ENCODE data around the gene MTRF1. TPM values are rescaled to one million over a fixed set of nuclear protein-coding genes. Genes with fewer than 3 reads are reported as not detected.
A peak's percentile ranks its signal among the peaks of the same experiment; 100 is the strongest.

The MTRF1 gene
- total RNA-seq, 1 experiment from 2014 or later, result 22.5 TPM

GRCh38 chr13:41222259-41222852 is 41.0 kb downstream of the MTRF1 start:
- H3K9me3 ChIP-seq (replicated peaks), result no peaks in the 10 kb centered on the region
- peak overlapping the region; percentile 92 for H3K27ac ChIP-seq
- H3K27me3 ChIP-seq, result no peaks in the 10 kb centered on the region
- no peak overlapping the region for H3K4me3 ChIP-seq
- peak; percentile 50 to 79 for DNase-seq
- H3K4me1 ChIP-seq, result peaks cover 26% of the 10 kb centered on the region
- H3K36me3 ChIP-seq, result 0 out of 2 replicates have a peak, but pooled peaks cover 3% of the 10 kb centered on the region

GRCh38 chr13:41220401-41220800 is 43.0 kb downstream of the MTRF1 start:
- H3K36me3 ChIP-seq, result 0 out of 2 replicates have a peak, but pooled peaks cover 3% of the 10 kb centered on the region
- DNase-seq, result no peak
- H3K9me3 ChIP-seq (replicated peaks), result no peaks in the 10 kb centered on the region
- no peaks in the 10 kb centered on the region for H3K27me3 ChIP-seq
- peak overlapping the region; percentile 92 for H3K27ac ChIP-seq
- H3K4me1 ChIP-seq, result peaks cover 33% of the 10 kb centered on the region
- peak overlapping the region; percentile 35 for H3K4me3 ChIP-seq

- Histone ChIP-seq H3K27me3 (no peaks in the 10 kb centered on the region), H3K36me3 (0 out of 2 replicates have a peak, but pooled peaks cover 3% of the 10 kb centered on the region), H3K4me3 (no peak overlapping the region), H3K4me1 (peaks cover 24% of the 10 kb centered on the region), H3K27ac (no peak overlapping the region; the same call in 1 of the 2 replicates), H3K9me3 (replicated peaks) (peaks cover 4% of the 10 kb centered on the region; the same call in 1 of the 2 replicates)
- DNase-seq, result peak in 1 of 2 experiments; percentile 18
Measured at GRCh38 chr13:41216160-41216559, 47.2 kb downstream of the MTRF1 start.

- Histone ChIP-seq H3K9me3 (replicated peaks) (peaks cover 7% of the 10 kb centered on the region; the same call in 1 of the 2 replicates), H3K27ac (no peak overlapping the region), H3K27me3 (no peaks in the 10 kb centered on the region), H3K4me3 (no peak overlapping the region), H3K36me3 (0 out of 2 replicates have a peak, but pooled peaks cover 3% of the 10 kb centered on the region), H3K4me1 (peaks cover 8% of the 10 kb centered on the region)
- no peak for DNase-seq
Measured at GRCh38 chr13:41213919-41214318, 49.5 kb downstream of the MTRF1 start.

- H3K4me1 ChIP-seq, result peaks cover 8% of the 10 kb centered on the region
- no peak for DNase-seq
Measured at GRCh38 chr13:41213316-41213715, 50.1 kb downstream of the MTRF1 start.

GRCh38 chr13:41212881-41213280 is 50.5 kb downstream of the MTRF1 start:
- Histone ChIP-seq H3K27ac (no peak overlapping the region), H3K27me3 (no peaks in the 10 kb centered on the region), H3K9me3 (replicated peaks) (peaks cover 7% of the 10 kb centered on the region; the same call in 1 of the 2 replicates), H3K36me3 (0 out of 2 replicates have a peak, but pooled peaks cover 3% of the 10 kb centered on the region), H3K4me1 (peaks cover 8% of the 10 kb centered on the region), H3K4me3 (no peak overlapping the region)
- no peak for DNase-seq

More at GRCh38 chr13:41213316-41213715, 50.1 kb downstream of the MTRF1 start:
- Histone ChIP-seq H3K36me3 (0 out of 2 replicates have a peak, but pooled peaks cover 3% of the 10 kb centered on the region), H3K9me3 (replicated peaks) (peaks cover 7% of the 10 kb centered on the region; the same call in 1 of the 2 replicates), H3K27ac (no peak overlapping the region), H3K4me3 (no peak overlapping the region), H3K27me3 (no peaks in the 10 kb centered on the region)

GRCh38 chr13:41211062-41211461 is 52.3 kb downstream of the MTRF1 start:
- Histone ChIP-seq H3K27ac (no peak overlapping the region), H3K4me1 (peaks cover 3% of the 10 kb centered on the region), H3K36me3 (no peaks in the 10 kb centered on the region), H3K27me3 (no peaks in the 10 kb centered on the region), H3K4me3 (no peak overlapping the region), H3K9me3 (replicated peaks) (peaks cover 12% of the 10 kb centered on the region; the same call in 1 of the 2 replicates)
- DNase-seq, result no peak

- Histone ChIP-seq H3K9me3 (replicated peaks) (peaks cover 11% of the 10 kb centered on the region; the same call in 1 of the 2 replicates), H3K27me3 (no peaks in the 10 kb centered on the region), H3K4me3 (no peak overlapping the region), H3K4me1 (no peaks in the 10 kb centered on the region), H3K36me3 (no peaks in the 10 kb centered on the region), H3K27ac (no peak overlapping the region)
- DNase-seq, result no peak
Measured at GRCh38 chr13:41206467-41206866, 56.9 kb downstream of the MTRF1 start.

GRCh38 chr13:41203810-41204209 is 59.6 kb downstream of the MTRF1 start:
- no peak overlapping the region for H3K4me3 ChIP-seq
- no peaks in the 10 kb centered on the region for H3K36me3 ChIP-seq
- DNase-seq, result no peak
- H3K9me3 ChIP-seq (replicated peaks), result 0 out of 2 replicates have a peak, but pooled peaks cover 7% of the 10 kb centered on the region
- no peaks in the 10 kb centered on the region for H3K27me3 ChIP-seq
- no peaks in the 10 kb centered on the region for H3K4me1 ChIP-seq
- H3K27ac ChIP-seq, result no peak overlapping the region

GRCh38 chr13:41200126-41200525 is 63.2 kb downstream of the MTRF1 start:
- H3K9me3 ChIP-seq (replicated peaks), result 0 out of 2 replicates have a peak, but pooled peaks cover 2% of the 10 kb centered on the region

GRCh38 chr13:41199526-41199925 is 63.9 kb downstream of the MTRF1 start:
- H3K4me3 ChIP-seq, result no peak overlapping the region
- no peak overlapping the region for H3K27ac ChIP-seq
- H3K27me3 ChIP-seq, result no peaks in the 10 kb centered on the region
- H3K36me3 ChIP-seq, result no peaks in the 10 kb centered on the region
- no peaks in the 10 kb centered on the region for H3K4me1 ChIP-seq
- 0 out of 2 replicates have a peak, but pooled peaks cover 2% of the 10 kb centered on the region for H3K9me3 ChIP-seq (replicated peaks)
- DNase-seq, result no peak

More at GRCh38 chr13:41200126-41200525, 63.2 kb downstream of the MTRF1 start:
- no peak overlapping the region for H3K4me3 ChIP-seq
- H3K36me3 ChIP-seq, result no peaks in the 10 kb centered on the region
- H3K27ac ChIP-seq, result no peak overlapping the region
- H3K4me1 ChIP-seq, result no peaks in the 10 kb centered on the region
- no peaks in the 10 kb centered on the region for H3K27me3 ChIP-seq
- DNase-seq, result no peak

GRCh38 chr13:41199079-41199478 is 64.3 kb downstream of the MTRF1 start:
- H3K27me3 ChIP-seq, result no peaks in the 10 kb centered on the region
- no peak overlapping the region for H3K4me3 ChIP-seq
- DNase-seq, result no peak
- no peak overlapping the region for H3K27ac ChIP-seq
- H3K9me3 ChIP-seq (replicated peaks), result no peaks in the 10 kb centered on the region
- H3K4me1 ChIP-seq, result no peaks in the 10 kb centered on the region
- no peaks in the 10 kb centered on the region for H3K36me3 ChIP-seq

GRCh38 chr13:41196620-41197019 is 66.8 kb downstream of the MTRF1 start:
- 0 out of 2 replicates have a peak, but pooled peaks cover 2% of the 10 kb centered on the region for H3K36me3 ChIP-seq
- no peak for DNase-seq
- H3K4me3 ChIP-seq, result no peak overlapping the region
- no peaks in the 10 kb centered on the region for H3K27me3 ChIP-seq
- 0 out of 2 replicates have a peak, but pooled peaks cover 4% of the 10 kb centered on the region for H3K9me3 ChIP-seq (replicated peaks)
- no peaks in the 10 kb centered on the region for H3K4me1 ChIP-seq
- H3K27ac ChIP-seq, result no peak overlapping the region

- Histone ChIP-seq H3K27ac (no peak overlapping the region), H3K4me3 (no peak overlapping the region), H3K36me3 (0 out of 2 replicates have a peak, but pooled peaks cover 2% of the 10 kb centered on the region), H3K27me3 (no peaks in the 10 kb centered on the region), H3K4me1 (no peaks in the 10 kb centered on the region), H3K9me3 (replicated peaks) (0 out of 2 replicates have a peak, but pooled peaks cover 4% of the 10 kb centered on the region)
- DNase-seq, result no peak
Measured at GRCh38 chr13:41196011-41196410, 67.4 kb downstream of the MTRF1 start.
